CD4-positive, alpha-beta T cell treated with Interleukin-1 beta for 1 hour (primary cell): ENCODE data around the gene NUDT9.
"Not testable (repeated sequence)": the region's sequence is repeated elsewhere in the genome, so short reads cannot be mapped to it uniquely, and the experiment has no call there.

ENCODE experiments used
- DNase-seq, 2 donors: peaks; one replicate each; pipeline ENCODE4 v3.0.0-alpha.2; 2020 to 2022

NUDT9 gene

GRCh38 chr4:87410157-87410556 lies 12.2 kb upstream of the NUDT9 start:
- no peak for DNase-seq

GRCh38 chr4:87410679-87411078 lies 11.7 kb upstream of the NUDT9 start:
- no peak for DNase-seq

GRCh38 chr4:87414816-87415215 lies 7.6 kb upstream of the NUDT9 start:
- no peak for DNase-seq

- no peak for DNase-seq
Observed at GRCh38 chr4:87416965-87417364, 5.4 kb upstream of the NUDT9 start.

GRCh38 chr4:87418410-87418809 lies 4.0 kb upstream of the NUDT9 start:
- DNase-seq = not testable (repeated sequence)

GRCh38 chr4:87419578-87420249 lies 2.7 kb upstream of the NUDT9 start:
- no peak for DNase-seq

- DNase-seq = no peak
Observed at GRCh38 chr4:87420276-87420830, 2.0 kb upstream of the NUDT9 start.

- DNase-seq = no peak
Observed at GRCh38 chr4:87423317-87424098, 1.1 kb downstream of the NUDT9 start.

- not testable (repeated sequence) for DNase-seq
Observed at GRCh38 chr4:87424099-87424543, 1.7 kb downstream of the NUDT9 start.

- DNase-seq = no peak
Observed at GRCh38 chr4:87425711-87426110, 3.3 kb downstream of the NUDT9 start.

GRCh38 chr4:87426865-87427517 lies 4.6 kb downstream of the NUDT9 start:
- no peak for DNase-seq

- no peak for DNase-seq
Observed at GRCh38 chr4:87427518-87427868, 5.1 kb downstream of the NUDT9 start.

GRCh38 chr4:87428979-87429378 lies 6.6 kb downstream of the NUDT9 start:
- DNase-seq = no peak

- no peak for DNase-seq
Observed at GRCh38 chr4:87430038-87430437, 7.7 kb downstream of the NUDT9 start.

GRCh38 chr4:87433342-87433741 lies 11.0 kb downstream of the NUDT9 start:
- DNase-seq = no peak

- DNase-seq = no peak
Observed at GRCh38 chr4:87442889-87443288, 20.5 kb downstream of the NUDT9 start.

- DNase-seq = no peak
Observed at GRCh38 chr4:87444741-87445140, 22.4 kb downstream of the NUDT9 start.

- no peak for DNase-seq
Observed at GRCh38 chr4:87445964-87446363, 23.6 kb downstream of the NUDT9 start.

- DNase-seq = not testable (repeated sequence)
Observed at GRCh38 chr4:87446375-87446774, 24.0 kb downstream of the NUDT9 start.

- no peak for DNase-seq
Observed at GRCh38 chr4:87451537-87451936, 29.2 kb downstream of the NUDT9 start.

GRCh38 chr4:87458913-87459312 lies 36.5 kb downstream of the NUDT9 start:
- DNase-seq = no peak

- no peak for DNase-seq
Observed at GRCh38 chr4:87461281-87461700, 38.9 kb downstream of the NUDT9 start.

- DNase-seq = no peak
Observed at GRCh38 chr4:87462102-87462501, 39.7 kb downstream of the NUDT9 start.
